ENCODE results near the gene SKA2.

DNA sequence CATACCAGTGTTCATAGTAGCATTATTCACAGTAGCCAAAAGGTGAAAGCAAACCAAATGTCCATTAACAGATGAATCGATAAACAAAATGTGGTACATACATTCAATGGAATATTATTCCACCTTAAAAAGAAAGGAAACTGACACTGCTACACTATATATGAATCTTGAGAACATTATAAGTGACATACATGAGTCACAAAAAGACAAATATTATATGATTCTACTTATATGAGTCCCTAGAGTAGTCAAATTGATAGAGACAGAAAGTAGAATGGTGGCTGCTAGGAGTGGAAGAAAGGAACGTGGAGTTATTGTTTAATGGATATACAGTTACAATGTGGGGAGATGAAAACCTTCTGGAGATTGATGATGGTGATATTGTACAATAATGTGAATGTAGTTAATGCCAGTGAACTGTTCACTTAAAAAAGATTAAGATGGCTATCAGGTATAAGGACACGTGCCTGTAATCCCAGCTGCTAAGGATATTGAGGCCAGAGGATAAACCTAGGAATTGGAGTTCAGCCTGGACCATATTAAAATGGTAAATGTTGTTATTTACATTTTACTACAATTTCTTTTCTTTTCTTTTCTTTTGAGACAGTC lies 28.1 kb downstream of the SKA2 start:
- TF ChIP-seq EZH2phosphoT487 (IDR thresholded peaks at IDR 0.05; ENCODE audit: insufficient read depth, low read depth): no peak
- no peak for TF ChIP-seq EZH2 (IDR thresholded peaks at IDR 0.05; ENCODE audit: insufficient read depth, poor library complexity, severe bottlenecking)

Measured in GM23248 (cell line).